ENCODE results near the gene MMP27. TPM values are rescaled to one million over a fixed set of nuclear protein-coding genes. Genes with fewer than 3 reads are reported as not detected.

Gene MMP27
- total and polyA plus RNA-seq, 8 donors = 0.09 TPM; not detected in 7

DNA sequence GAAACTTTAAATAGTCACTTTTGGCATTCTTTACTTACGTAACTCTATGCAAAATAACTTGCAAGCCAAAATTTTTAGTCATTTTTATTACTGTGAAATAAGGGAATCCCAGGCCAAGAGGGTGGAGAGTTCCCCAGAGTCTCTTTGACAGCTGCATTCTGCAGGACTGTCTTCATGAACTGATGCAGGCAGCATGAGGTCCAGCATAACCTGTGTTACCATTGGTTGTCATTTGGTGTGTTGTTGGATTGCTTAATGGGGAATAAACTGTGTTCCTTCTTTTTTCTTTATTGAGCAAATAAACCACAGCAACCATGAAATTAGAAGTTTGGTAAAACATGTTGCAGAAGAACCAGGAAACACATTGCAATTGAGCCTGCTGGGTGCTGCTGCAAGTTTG is 24.6 kb downstream of the MMP27 start:
- no peaks in the 10 kb centered on the region for H3K36me3 ChIP-seq

DNA sequence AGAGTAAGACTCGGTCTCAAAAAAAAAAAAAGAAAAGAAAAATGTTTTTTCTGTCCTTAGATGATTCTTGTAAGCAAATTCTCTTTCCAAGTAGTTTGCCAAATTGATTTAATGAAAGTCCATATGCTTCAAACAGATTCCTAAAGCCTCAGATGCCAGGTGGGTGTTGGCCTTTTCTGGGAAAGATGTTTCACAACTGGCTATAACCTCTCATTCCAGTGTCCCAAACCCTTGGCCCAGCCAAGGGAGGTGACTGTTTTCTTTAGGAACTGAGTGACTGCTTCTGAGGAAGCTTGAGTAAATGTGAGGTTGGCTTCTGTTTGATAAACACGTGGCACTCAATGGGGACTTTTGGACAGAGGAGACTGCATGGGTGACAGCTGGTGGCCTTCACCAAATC is 27.5 kb downstream of the MMP27 start:
- DNase-seq (no peak), FAIRE-seq (no peak), ATAC-seq (no peak)
- no peaks in the 10 kb centered on the region for H3K36me3 ChIP-seq
- 65 to 69% methylated on average over 2 of the region's 2 CpGs for WGBS, 2 donors
- intact Hi-C loops (cut with DNase I) = no loop called here
- TF ChIP-seq, protein P1, sequence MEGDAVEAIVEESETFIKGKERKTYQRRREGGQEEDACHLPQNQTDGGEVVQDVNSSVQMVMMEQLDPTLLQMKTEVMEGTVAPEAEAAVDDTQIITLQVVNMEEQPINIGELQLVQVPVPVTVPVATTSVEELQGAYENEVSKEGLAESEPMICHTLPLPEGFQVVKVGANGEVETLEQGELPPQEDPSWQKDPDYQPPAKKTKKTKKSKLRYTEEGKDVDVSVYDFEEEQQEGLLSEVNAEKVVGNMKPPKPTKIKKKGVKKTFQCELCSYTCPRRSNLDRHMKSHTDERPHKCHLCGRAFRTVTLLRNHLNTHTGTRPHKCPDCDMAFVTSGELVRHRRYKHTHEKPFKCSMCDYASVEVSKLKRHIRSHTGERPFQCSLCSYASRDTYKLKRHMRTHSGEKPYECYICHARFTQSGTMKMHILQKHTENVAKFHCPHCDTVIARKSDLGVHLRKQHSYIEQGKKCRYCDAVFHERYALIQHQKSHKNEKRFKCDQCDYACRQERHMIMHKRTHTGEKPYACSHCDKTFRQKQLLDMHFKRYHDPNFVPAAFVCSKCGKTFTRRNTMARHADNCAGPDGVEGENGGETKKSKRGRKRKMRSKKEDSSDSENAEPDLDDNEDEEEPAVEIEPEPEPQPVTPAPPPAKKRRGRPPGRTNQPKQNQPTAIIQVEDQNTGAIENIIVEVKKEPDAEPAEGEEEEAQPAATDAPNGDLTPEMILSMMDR (IDR thresholded peaks at IDR 0.05) = no peak
- no peaks in the 10 kb centered on the region for H3K4me1 ChIP-seq
- H3K9me3 ChIP-seq = no peaks in the 10 kb centered on the region
- no peaks in the 10 kb centered on the region for H3K27me3 ChIP-seq
- H3K4me3 ChIP-seq = no peak overlapping the region
- no peak overlapping the region for H3K27ac ChIP-seq

More for the DNA sequence above, 24.6 kb downstream of the MMP27 start:
- intact Hi-C loops (cut with DNase I) = no loop called here
- FAIRE-seq (no peak), ATAC-seq (peak in 2 of 4 donors; percentile 48 to 62), DNase-seq (no peak)
- 72 to 74% methylated on average over 1 of the region's 1 CpG for WGBS, 2 donors
- Histone ChIP-seq H3K4me3 (no peak overlapping the region), H3K27me3 (peaks cover 0 to 4% (median 0%) of the 10 kb centered on the region in 4 donors), H3K9me3 (no peaks in the 10 kb centered on the region), H3K4me1 (no peaks in the 10 kb centered on the region), H3K27ac (no peak overlapping the region)
- TF ChIP-seq, protein P1 (IDR thresholded peaks at IDR 0.05) = no peak

DNA sequence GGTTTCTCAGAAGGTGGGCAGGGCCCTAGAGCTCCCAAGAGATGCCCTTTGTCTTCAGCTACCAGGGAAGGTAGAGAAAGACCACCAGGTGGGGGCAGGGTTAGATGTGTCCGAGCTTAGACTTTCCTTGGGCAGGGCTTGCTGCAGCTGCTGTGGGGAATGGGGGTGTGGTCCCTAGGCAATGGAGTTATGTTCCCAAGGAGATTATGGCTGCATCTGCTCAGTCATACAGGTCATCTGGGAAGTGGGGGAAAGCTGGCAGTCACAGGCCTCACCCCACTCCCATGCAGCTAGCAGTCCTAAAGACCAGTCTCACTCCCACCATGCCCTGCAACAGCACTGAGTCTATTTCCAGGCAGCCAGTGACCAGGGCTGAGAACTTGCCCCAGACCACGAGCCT is 29.5 kb downstream of the MMP27 start:
- H3K36me3 ChIP-seq = no peaks in the 10 kb centered on the region
- intact Hi-C loops (cut with DNase I) = no loop called here
- no peak for DNase-seq
- FAIRE-seq = no peak
- ATAC-seq = no peak
- no peak overlapping the region for H3K4me3 ChIP-seq
- no peaks in the 10 kb centered on the region for H3K27me3 ChIP-seq
- H3K4me1 ChIP-seq = no peaks in the 10 kb centered on the region
- 61 to 67% methylated on average over 2 of the region's 2 CpGs for WGBS, 2 donors
- TF ChIP-seq, protein P1 (IDR thresholded peaks at IDR 0.05) = no peak
- no peak overlapping the region for H3K27ac ChIP-seq
- no peaks in the 10 kb centered on the region for H3K9me3 ChIP-seq

DNA sequence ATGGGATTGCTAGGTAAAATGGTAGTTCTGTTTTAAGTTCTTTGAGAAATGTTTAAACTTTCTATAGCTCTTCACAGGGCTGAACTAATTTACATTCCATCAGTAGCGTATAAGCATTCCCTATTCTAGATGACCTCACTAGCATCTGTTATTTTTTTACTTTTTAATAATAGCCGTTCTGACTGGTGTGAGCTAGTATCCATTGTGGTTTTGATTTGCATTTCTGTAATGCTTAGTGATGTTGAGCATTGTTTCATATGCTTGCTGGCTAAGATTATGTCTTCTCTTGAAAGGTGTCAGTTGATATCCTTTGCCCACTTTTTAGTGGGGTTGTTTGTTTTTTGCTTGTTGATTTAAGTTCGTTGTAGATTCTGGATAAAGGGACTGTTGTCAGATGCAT is 35.9 kb downstream of the MMP27 start:
- no peak for DNase-seq
- Histone ChIP-seq H3K4me3 (no peak overlapping the region), H3K27ac (no peak overlapping the region), H3K9me3 (no peaks in the 10 kb centered on the region), H3K27me3 (no peaks in the 10 kb centered on the region), H3K36me3 (no peaks in the 10 kb centered on the region), H3K4me1 (no peaks in the 10 kb centered on the region)
- TF ChIP-seq, protein P1 (IDR thresholded peaks at IDR 0.05) = no peak
- 55 to 63% methylated on average over 3 of the region's 3 CpGs for WGBS, 2 donors
- no peak for ATAC-seq
- intact Hi-C loops (cut with DNase I) = no loop called here
- FAIRE-seq = no peak

DNA sequence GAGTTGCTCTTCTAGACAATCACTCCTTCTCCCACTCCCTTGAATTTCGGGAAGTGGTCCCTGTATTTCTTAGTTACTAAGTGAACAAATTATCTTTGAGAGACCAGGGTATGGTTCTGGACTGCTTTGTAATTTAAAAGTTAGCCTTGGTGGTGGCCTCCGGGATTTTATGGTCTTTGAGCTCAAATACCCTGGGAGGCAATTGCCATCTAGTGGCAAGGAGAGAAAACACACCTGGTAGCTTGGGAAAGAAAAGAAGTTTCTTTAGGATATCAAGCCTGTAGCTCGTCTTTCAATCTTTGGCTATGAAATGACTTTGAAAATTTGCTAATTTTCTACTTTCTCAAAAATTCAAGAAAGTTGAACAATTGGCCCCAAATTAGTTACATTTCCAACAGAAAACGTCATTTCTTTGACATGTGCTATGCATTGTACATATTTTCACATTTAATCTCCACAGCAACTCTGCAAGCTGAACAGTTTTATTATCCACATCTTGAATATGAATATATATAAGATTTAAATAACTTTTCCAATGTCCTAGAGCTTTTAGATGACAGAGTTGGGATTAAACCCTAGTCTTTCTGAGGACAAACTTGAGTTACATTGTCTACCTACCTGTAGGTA is 39.1 kb downstream of the MMP27 start:
- peak in 3 of 4 donors; percentile 79 to 88 (median 84) for ATAC-seq
- TF ChIP-seq, protein P1 (IDR thresholded peaks at IDR 0.05) = peak; percentile 53 to 80 (median 68)
- Histone ChIP-seq H3K9me3 (no peaks in the 10 kb centered on the region), H3K27ac (no peak overlapping the region), H3K4me3 (no peak overlapping the region), H3K27me3 (no peaks in the 10 kb centered on the region), H3K4me1 (no peaks in the 10 kb centered on the region), H3K36me3 (no peaks in the 10 kb centered on the region)
- peak in 1 of 6 donors; percentile 25 for DNase-seq
- peak; percentile 78 for FAIRE-seq
- WGBS, 2 donors = 3 to 5% methylated on average over 4 of the region's 4 CpGs
- intact Hi-C loops (cut with DNase I) = no loop called here
